A673 (cell line): ENCODE data around the gene FNIP1.

Experiments used
- EZH2 ChIP-seq: fragments of 200-600 bp; sonication (generic); IDR thresholded peaks from 2 replicates; pipeline ENCODE4 v1.6.1; 2017; ENCODE audit warnings: borderline replicate concordance, low read depth, mild to moderate bottlenecking, mixed read lengths, antibody characterized with exemption, low read length; ENCODE audit not compliant: poor library complexity, severe bottlenecking
- TF ChIP-seq, protein P1 (sequence below): fragments of 300-800, 200-600 bp; sonication (generic); conservative IDR thresholded peaks from 2 replicates; pipeline ENCODE4 v1.5.1; 2017; ENCODE audit warnings: low read depth, mild to moderate bottlenecking, antibody characterized with exemption, low read length, moderate library complexity, mixed read lengths

DNA sequence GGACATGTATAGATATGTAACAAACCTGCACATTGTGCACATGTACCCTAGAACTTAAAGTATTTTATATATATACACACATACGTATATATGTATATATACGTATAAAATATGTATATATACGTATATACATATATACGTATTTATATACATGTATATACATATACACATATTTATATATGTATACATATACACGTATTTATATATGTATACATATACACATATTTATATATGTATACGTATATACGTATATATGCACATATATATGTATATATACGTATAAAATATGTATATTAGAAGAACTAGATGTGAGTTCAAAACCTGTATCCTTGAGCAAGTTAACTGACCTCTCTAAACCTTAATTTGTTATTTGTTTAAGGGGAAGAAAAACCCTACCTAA is 61.4 kb downstream of the FNIP1 start:
- TF ChIP-seq, protein P1, sequence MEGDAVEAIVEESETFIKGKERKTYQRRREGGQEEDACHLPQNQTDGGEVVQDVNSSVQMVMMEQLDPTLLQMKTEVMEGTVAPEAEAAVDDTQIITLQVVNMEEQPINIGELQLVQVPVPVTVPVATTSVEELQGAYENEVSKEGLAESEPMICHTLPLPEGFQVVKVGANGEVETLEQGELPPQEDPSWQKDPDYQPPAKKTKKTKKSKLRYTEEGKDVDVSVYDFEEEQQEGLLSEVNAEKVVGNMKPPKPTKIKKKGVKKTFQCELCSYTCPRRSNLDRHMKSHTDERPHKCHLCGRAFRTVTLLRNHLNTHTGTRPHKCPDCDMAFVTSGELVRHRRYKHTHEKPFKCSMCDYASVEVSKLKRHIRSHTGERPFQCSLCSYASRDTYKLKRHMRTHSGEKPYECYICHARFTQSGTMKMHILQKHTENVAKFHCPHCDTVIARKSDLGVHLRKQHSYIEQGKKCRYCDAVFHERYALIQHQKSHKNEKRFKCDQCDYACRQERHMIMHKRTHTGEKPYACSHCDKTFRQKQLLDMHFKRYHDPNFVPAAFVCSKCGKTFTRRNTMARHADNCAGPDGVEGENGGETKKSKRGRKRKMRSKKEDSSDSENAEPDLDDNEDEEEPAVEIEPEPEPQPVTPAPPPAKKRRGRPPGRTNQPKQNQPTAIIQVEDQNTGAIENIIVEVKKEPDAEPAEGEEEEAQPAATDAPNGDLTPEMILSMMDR, result no peak
- no peak for TF ChIP-seq EZH2
